Hematopoietic multipotent progenitor cell treated with erythropoietin and hydrocortisone succinate and interleukin-3 and kit ligand, for 15 days (in vitro differentiated cells): ENCODE data around the gene TMEM270.

ENCODE experiments used
- DNase-seq: peaks from one replicate; pipeline ENCODE4 v3.0.0-alpha.2; 2015; ENCODE audit warnings: low spot score

TMEM270 gene

DNA sequence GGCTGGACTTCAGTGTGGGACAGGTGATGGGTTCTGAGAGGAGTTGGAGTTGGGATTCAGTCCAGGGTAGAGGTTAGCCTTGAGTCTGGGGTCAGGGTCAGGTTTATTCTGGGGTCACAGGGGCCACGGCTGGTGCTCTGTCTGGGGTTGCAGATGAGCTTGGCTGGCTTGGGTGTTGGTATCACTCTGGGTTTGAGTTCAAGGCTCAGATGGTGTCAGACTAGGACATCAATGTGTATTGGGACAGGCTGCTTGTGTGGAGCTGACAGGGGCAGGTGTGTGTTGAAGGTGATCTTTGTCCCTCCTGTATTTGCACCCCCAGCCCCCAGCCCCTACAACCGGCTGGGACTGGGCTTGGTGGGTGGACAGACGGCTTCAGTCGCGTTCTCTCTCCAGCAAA, 26.8 kb downstream of the TMEM270 start:
- no peak for DNase-seq

DNA sequence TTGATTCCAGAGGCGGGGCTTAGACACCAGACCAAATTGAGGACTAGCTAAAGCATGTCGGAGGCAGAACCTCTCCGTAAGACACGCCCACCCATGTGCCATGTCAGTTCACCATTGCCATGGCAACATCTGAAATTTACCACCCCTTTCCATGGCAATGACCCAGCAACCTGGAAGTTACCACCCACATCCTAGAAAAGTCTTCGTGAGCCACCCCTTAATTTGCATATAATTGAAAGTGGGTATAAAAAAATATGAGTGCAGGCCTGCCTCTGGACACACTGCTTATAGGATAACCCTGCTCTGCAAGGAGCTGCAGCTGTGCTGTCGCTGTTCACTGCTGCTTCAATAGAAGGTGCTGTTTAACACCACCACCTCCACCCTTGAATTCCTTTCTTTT, 28.0 kb downstream of the TMEM270 start:
- peak; percentile 82 for DNase-seq

DNA sequence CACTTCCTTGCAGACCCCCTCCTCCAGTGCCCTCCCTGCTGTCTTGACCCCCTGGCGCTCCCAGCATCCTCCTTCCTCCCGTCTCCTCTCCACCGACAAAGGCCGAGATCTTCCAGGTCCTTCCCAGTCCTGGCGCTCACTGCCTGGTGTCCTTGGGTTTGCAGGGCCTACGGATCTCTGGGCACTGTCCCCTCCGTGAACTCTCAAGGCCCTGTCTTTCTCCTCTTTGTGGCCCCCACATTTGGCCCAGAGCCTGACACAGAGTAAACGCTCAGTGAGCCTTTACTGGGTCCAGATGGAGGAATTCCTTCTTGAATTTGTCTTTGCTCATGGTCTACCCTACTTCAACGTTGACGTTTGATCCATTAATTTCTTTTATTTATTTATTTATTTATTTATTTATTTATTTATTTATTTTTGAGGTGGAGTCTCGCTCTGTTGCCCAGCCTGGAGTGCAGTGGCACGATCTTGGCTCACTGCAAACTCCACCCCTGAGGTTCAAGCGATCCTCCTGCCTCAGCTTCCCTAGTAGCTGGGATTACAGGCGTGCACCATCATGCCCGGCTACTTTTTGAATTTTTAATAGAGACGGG, 29.7 kb downstream of the TMEM270 start:
- no peak for DNase-seq

DNA sequence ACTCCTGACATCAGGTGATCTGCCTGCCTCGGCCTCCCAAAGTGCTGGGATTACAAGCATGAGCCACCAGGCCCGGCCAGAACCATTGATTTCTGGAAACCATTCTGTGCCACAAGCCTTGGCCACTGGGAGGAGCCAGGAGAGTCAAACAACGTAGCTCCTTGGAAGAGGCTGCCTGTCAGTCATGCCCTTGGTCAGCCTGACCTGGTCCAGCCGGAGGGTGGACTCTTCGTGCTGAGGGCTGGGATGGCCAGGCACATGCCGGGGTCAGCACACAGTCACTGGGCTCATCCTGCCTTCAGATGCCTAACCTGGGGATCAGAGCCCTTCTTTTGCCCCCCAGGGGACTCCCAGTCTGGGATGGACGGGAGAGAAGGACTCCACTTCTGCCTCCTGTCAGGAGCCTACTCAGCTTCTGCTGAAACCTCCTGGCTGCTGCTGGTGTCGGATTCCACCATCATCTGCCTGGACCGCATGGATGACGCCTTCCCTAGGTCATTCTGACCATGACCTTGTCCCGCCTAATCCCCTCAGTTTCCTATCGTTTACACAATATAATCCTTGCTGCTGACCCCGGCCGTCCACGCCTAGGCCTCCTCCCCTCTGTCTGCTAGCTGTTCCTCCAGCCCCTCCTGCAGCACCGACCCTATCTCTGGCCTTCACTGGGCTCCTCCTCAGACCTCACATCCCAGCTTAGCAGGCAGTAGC, 30.4 kb downstream of the TMEM270 start:
- DNase-seq: no peak

DNA sequence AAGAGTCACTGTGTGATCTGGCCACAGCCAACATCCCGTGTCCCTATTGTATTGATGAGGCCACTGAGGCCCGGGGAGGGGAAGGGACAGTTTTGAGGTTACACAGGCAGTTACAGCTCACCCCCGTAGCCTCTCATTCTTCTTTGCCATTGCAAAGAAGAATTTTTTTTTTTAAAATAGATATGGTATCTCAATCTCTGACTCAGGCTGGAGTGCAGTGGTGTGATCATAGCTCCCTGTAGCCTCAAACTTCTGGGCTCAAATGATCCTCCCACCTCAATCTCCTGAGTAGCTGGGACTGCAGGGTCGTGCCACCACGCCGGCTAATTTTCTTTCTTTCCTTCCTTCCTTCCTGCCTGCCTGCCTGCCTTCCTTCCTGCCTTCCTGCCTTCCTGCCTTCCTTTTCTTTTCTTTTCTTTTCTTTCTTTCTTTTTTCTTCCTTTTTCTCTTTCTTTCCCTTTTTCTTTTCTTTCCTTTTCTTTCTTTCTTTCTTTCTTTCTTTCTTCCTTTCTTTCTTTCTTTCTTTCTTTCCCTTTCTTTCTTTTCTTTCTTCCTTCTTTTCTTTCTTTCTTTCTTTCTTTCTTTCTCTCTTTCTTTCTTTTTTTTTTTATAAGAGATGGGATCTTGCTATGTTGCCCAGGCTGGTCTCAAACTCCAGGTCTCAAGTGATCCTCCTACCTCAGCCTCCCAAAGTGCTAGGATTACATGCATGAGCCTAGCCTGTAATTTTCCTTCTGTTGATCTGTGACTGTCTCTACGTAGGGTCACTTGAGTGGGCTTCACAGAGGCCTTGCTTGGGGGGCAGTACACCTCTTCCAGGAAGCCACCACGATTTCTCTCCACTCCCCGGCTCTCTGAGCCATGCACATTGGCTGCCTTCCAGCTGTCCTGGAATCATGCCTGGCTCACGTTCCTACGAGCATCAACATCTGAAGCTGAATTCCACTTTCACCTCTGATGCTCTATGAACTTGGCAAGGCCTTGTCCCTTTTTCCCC, 31.3 kb downstream of the TMEM270 start:
- peak; percentile 29 for DNase-seq

DNA sequence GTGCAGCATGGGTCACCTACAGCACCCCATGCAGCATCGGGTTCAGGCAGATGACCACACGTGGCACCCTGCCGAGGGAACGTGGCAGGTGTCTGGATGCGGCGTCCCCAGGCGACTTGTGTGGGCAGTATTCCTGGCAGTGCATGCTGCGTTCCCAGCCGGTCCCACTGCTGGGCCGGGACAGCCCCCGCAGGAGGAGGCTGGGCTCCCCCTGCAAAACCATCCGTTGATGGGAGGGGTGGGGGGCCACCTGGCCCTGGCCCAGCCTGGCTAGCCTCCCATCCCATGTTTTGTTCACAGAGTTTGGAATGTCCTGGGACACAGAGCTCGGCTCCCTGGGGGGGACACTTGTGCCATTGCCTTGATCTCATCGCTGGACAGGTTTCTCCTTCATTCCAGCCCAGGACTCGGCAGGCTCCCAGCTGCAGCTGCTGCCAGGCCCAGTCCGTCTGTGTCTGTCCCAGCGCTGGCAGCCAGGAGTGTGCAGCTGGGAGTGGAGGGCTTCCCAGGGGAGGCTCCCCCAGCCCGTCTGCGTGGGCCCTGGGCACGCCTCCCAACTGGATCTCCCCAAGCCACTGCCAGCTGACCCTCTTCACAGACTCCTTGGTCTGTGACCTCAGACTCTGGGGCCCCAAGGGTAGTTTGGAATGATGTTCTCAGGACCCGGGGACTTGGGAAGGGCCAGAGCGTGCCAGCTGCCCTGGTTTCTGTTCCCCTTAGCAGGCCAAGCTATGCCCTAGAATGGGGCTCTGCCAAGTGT, 32.6 kb downstream of the TMEM270 start:
- no peak for DNase-seq

DNA sequence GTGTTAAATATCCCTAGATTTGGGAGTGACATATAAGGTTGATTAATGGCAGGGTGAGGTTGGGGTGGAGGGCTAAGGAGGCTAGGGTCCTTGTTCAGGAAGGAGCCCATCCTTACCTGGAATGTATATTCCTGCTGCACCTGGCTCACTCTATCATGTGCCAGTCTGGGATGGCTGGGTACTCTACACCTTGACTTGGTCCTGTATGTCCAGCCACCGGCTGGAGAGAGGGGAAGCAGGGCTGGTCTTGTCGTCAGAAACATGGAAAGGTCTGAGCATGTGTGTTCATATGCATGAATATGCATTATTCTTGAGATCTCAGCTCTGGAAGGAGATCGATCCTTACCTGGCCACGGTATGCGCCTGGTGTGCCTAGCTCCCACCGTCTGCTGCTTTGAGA, 33.2 kb downstream of the TMEM270 start:
- no peak for DNase-seq

DNA sequence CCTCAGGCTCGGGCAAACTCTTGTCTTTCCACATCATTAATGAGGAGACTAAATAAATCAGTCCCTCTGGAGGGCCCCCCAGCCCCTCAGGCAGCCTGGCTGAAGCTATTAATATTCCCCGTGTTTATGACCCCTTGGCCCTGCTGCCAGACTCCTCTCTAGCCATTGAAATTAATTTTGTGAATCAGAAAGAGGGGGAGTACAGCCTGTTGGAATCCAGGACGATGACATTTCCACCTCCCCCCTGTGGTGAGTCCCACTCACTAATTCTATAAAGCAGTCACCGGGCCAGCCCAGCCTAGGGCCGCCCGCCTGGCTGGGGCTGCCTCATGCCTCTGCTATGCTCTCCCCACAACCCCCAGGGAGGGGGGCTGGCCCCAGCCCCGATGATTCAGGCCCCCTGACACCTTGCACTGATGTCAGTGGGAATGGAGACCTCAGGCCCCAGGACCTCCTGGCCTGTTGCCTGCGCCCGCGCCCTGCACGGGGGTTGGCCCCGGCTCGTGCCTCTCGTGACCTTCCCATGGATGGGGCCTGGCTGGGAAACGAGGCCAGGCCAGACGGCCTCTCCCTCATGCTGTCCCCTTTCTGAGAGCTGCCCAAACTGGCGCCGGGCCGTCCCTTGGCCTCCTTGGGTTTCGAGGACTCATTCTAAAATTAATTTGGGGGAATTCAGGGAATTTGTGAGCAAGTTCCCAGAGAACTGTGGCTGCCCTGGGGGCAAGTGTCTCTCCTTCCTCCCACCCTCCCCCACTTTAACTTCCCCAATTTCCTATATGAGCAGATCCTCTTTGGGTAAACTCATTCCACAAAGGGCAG, 34.0 kb downstream of the TMEM270 start:
- DNase-seq: no peak

DNA sequence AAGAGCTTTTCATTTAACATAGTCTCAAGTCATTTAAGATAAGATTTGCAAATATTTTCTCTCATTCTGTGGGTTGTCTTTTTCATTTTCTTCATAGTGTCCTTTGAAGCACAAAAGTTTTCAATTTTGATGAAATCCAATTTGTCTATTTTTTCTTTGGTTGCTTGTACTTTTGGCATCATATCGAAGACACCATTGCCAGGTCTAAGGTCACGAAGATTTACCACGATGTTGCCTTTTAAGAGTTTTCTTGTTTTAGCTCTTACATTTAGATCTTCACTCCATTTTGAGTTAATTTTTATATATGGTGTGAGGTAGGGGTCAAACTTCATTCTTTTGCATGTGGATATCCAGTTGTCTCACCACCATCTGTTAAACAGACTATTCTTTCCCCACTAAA, 34.7 kb downstream of the TMEM270 start:
- no peak for DNase-seq

DNA sequence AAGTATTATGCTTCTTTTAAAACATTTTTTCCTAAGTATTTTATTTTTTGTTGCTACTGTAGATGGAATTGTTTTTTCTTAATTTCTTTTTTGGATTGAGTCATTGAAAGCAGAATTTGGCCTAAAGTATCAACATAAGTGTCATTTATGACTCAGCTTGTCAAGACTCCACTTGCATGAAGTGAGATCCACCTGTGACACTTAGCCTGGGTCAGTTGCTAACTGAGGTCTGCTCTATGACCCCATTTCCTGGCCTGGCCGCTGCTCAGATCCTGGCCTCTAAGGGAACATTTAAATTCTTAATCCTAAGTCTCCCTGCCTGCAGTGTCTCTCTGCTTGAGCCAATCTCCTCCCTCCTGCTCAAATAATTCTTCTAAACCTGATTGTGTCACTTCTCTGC, 35.5 kb downstream of the TMEM270 start:
- no peak for DNase-seq

DNA sequence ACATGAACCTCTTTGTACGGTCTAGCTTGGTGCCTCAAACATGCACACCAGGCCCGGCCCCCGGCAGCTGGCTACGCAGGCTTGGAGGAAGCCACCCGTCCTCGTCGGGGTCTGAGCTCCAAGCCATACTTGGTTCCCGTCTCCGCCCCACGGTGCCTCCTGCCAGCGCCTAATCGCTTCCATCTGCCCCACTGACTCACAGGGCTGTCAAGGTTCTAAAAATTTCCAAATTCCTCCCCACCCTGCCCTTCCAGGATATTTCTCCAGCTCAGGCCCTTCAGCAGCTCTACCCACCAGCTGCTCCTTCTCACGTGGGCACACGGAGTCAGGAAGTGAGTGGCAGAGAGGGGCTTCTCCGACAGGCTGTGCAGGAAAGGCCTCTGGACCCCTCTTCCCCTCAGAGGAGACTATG, 38.8 kb downstream of the TMEM270 start:
- no peak for DNase-seq

DNA sequence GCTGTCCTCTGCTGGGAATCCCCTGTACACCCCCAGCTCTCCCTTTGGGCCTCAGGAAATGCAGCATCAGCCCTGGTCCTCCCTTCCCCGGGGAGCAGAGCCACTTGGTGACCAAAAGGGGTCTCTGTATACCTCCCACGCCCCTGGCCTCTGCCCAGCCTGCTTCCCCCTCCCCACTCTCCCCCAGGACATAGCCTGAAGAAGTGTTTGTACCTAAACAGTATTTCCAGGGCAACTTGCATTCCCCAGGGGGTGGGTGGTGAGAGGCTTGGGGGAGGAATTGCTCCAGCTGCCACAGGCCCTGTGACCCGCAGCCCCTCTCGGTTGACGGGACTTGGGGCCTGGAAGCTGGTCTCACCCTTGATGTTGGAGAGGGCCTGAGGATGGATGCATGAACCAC, 39.3 kb downstream of the TMEM270 start:
- DNase-seq: no peak

DNA sequence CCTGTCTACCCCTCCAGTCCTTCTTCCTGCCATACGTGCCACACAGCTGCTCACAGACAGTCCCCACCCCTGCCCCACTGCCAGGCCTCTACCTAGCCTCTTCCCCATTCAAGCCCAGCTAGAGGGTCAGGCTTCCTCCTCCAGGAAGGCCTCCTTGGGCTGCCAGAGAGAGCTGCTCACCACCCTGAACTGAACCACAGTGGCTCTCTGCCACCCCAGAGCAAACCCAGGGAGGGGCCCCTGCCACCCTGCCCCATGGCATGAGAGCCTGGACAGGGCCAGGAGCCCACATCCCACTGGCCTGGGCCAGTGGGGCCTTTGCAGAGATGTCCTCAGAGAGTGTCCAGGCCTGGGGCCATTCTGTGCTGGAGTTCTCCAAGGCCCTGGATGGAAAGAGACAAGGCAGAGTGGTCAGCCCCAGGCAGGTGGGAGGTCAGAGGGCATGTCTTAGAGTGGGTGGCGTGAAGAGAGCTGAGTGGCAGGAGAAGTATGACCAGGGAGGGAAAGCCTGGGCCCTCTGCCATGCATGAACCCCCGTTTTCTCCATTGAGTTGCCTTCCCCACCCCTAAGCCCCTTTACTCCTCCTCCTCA, 40.4 kb downstream of the TMEM270 start:
- DNase-seq: no peak

DNA sequence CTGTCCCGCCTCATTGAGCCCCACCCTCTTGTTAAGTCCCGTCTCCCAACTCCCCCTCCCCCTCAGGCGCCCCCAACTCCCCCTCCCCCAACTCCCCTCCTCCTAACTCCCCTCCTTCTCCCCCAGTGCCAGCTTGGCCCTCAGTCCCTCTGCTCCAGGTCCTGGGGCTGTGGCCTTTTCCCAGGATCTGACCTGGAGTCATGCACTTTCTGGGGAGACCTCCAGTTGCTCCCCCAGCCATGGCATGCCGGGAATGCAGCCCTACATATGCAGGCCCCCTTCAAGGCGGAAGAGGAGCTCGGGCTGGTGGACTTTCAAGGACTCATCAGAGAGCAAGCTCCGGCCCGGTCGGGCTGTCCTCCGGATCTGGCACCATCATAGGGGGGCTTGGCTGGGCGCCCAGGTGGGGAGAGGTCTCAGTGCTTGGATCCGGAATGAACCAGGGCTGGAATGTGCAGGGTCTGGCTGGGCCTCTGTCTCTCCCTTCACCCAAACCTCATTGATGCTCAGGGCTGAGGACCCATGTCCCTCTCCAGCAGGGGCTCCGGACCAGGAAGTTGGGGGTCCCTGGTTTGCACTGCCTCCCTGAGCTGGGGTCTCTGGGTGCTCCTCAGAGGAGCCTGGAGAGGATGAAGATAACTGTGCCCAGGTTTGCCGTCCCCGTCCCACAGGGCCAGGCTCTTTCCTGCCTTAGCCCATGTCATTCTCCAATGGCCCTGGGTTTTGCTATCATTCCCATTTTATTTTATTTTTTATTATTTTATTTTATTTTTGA, 41.1 kb downstream of the TMEM270 start:
- DNase-seq: no peak

DNA sequence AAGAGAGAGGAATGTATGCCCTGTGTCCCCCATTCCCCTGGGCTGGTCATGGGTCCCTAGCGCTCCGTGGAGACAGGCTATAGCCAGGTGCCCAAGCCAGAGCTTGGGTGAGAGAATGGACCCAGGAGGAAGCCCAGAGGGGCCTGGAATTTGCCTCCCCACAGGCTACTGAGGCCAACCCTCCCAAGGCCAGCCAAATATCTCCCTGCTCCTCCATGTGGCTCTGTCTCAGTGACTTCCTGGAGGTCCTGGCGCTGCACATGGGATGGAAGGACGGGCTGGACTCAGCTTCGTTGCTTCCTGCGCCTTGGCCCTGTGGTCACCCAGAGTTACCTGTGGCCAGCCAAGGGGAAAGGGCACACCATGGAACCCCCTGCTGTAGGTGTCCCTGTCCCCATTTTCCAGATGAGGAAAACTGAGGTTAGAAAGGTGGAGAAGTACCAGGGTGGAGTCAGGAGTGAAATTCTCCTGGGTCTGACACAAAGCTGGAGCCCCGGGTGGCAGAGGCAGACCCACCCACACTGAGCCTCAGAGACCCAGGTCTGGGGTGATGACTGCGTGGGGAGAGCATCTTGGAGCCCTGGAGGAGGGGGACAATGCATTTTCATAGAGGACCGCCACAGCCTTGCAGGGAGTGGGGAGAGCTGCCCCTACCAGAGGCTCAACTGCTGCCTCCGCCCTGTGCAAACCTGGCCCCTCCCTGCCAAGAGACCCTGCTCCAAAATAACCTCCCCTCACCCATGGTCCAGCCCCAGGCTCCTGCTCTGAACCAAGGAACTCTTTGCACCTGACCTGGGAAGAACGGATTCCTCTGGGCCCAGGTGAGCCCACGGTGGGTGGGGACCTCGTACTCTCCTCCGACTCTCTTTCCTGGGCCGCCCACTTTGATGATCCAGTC, 42.6 kb downstream of the TMEM270 start:
- no peak for DNase-seq

DNA sequence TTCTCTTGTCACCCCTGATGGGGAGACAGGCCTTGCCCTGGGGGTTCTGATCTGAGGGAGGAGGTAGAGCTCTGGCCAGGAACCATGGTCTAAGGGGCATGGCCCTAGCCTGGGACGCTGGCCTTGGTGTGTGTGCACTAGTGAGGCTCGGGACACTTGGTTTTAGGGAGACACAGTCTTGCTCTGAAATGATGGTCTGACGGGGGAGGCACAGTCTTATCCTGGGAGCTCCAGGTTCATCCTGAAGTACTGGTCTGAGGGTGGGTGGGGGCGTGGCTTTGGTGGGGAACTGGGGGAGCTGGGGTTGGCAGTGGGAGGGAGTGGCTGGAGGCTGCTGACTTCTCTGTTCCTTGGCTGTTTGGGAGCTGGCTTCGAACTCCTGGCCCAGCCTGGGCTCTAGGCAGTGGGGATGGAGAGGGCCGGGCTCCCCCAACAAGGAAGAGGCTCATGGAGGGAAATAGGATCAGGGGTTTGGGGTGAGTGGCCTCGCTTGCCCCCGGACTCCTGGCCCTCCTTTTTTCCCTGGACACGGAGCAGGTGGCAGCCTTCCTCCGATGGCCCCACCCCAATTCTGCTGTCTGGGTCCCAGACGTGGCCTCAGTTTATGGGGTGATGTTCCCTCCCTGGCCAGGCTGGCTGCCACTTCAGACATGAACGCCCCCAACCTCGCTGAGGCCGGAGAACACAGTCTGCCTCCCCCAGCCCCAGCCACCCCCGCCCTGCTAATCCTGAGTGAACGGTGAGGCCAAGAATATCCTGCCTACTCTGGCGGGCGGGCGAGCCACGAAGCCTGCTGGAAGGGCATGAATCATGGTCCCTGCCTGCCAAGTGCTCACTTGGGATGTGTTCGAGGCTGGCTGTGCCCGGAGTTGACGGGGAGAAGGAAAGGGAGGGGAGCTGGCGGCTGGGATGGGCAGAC, 43.5 kb downstream of the TMEM270 start:
- DNase-seq: no peak

DNA sequence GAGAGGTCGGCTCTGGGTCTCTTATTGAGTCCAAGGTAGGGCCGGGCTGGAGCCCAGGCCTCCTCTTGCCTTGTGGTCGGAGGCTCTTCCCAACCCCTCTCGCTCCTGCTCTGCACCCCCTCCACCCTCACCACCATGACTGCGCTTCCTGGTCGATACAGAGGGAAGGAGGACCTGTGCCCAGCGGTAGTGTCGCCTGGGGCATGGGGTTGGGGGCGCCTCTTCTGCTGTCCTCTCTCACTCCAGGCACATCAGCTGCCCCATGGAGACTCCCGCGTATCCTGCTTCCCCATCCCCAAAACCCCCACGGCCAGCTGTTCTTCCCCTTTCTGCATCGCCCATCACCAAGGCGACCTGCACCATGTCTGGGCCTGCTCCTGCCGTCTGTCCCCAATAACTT, 44.4 kb downstream of the TMEM270 start:
- no peak for DNase-seq

DNA sequence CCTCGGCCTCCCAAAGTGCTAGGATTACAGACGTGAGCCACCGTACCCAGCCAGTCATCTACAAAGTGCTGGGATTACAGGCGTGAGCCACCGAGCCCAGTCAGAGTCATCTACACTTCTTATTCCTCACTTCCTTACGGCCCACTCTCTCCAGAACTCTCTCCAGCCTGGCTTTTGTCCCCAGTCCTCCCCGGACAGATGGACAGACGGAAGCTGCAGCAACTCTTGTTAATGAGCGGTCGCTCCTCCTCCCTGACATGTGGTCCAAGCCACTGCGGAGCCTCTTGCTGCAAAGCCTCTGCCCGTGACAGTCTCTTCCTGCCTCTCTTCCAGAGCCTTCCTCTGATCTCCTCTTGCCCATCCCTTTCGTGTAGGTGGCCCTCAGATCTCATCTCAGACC, 45.9 kb downstream of the TMEM270 start:
- DNase-seq: no peak
